HT-29 (cell line): ENCODE measurements around the gene PRKRA. TPM values are rescaled to one million over a fixed set of nuclear protein-coding genes. Genes with fewer than 3 reads are reported as not detected.
"Not testable (repeated sequence)": the region's sequence is repeated elsewhere in the genome, so short reads cannot be mapped to it uniquely, and the experiment has no call there.

Experiments used
- DNase-seq: peaks from one replicate; pipeline ENCODE4 v3.0.0-alpha.2; 2015; ENCODE audit warnings: low spot score
- total RNA-seq: library from RNA; depleted of rRNA; stranded (reverse); fragments of >200 nt; shearing (Covaris generic); gene quantifications from 2 replicates; pipeline ENCODE4 v1.2.3, GENCODE V29; 2014

PRKRA gene
- total RNA-seq, 1 experiment from 2014 or later: 53.5 TPM

GRCh38 chr2:178469219-178469849 is 18.4 kb upstream of the PRKRA start:
- no peak for DNase-seq

DNA sequence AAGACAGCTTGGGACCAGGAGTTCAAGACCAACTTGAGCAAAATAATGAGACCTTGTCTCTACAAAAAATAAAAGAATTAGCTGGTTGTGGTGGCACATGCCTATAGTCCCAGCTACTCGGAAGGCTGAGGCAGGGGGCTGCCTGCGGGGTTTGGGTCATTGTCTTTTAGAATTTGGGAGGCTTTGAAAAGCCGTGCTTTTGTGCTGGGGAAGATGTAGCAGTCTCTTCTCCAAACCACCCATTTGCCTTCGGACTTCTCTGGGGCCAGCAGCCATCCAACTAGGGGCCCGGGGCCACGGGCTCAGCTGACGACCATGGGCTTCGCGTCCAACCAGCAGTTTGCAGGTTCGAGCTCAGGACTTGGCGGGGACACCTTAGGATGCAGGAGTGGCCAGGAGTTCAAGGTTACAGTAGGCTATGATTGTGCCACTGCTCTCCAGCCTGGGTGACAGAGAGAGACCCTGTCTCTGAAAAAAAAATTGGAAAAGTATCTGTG is 6.5 kb upstream of the PRKRA start:
- DNase-seq: no peak

- no peak for DNase-seq
Observed at GRCh38 chr2:178455947-178456346, 5.0 kb upstream of the PRKRA start.

- no peak for DNase-seq
Observed at GRCh38 chr2:178452870-178453269, 1.9 kb upstream of the PRKRA start.

- DNase-seq: no peak
Observed at GRCh38 chr2:178452334-178452733, 1.4 kb upstream of the PRKRA start.

DNA sequence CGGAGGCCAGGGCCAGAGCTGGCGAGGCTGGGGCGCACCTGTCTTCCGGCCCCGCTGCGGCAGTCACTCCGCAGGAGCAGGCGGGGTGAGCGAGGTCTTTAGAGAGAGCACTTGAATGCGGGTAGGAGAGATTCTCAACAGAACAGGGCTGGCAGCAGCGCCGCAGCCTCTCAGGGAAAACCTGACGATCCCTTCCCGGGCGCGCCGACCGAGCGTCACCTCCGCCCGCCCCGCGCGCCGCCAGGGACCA is 526 bp downstream of the PRKRA start:
- DNase-seq: no peak

- DNase-seq: peak; percentile 74
Observed at GRCh38 chr2:178449700-178450523, 1.1 kb downstream of the PRKRA start.

DNA sequence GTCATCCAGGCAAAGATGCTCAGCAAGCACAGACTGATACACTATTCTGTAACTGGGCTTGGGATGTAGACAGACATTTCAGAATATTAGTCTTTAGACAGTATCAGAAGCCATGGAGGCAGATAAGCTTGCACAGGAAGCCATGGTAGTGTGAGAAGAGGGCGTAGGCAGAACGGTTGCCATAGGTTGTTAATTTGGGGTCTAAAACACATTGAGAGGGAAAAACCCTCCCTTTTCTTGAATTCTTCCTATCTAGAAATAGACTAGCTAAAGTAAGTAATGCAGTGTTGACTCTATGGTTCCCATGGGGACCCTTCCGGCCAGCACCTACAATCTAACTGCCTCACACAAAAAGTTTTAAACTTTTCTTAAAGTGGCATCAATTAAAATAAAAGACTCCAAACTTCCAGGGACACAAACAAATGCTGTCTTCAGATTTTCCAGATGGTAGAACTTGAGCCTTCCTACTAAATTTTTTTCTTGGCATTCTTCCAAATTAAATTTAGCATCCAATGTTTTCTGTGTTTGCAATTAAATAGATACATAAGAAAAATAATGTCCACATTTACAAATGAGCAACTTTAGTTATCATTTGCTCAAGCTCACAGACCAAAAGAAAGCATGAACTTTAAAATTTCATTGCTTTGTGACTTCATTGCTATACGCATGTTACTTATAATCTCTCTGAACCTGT is 1.9 kb downstream of the PRKRA start:
- no peak for DNase-seq

- DNase-seq: no peak
Observed at GRCh38 chr2:178441426-178441825, 9.5 kb downstream of the PRKRA start.

DNA sequence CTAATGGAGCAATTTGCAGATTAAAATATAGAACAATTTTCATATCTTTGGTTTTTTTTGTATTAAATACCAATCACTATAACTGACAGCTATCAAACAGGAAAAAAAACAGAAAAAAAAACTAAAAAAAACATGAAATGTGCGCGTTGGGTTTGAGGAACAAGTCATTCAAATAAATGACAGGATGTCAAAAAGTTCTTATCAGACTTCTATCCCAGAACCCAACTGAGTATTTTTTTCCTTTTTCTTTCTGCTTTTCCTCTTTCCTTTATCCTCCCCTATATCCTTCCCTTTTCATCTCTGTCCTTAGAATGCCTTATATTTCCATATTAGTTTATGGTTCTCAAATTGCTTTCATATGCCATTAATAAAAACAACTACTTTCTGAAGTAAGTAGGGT is 14.3 kb downstream of the PRKRA start:
- no peak for DNase-seq

- no peak for DNase-seq
Observed at GRCh38 chr2:178429336-178429735, 21.6 kb downstream of the PRKRA start.

DNA sequence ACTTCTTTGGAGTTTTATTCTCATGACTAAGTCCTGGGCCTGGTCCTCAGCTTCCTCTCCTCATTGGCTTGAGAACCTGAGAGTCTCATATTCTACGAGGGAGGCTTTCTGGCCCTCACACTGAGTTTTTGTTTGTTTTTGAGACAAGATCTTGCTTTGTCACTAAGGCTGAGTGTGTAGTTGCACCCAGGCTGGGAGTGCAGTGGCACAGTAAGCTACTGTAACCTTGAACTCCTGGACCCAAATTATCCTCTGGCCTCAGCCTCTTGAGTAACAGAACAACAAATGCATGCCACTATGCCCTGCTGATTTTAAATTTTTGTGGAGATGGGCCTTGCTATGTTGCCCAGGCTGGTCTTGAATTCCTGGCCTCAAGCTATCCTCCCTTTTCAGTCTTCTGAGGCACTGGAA is 22.6 kb downstream of the PRKRA start:
- DNase-seq: no peak

GRCh38 chr2:178427458-178427857 is 23.5 kb downstream of the PRKRA start:
- DNase-seq: no peak

- no peak for DNase-seq
Observed at GRCh38 chr2:178426388-178426787, 24.6 kb downstream of the PRKRA start.

GRCh38 chr2:178425255-178425827 is 25.6 kb downstream of the PRKRA start:
- no peak for DNase-seq

- not testable (repeated sequence) for DNase-seq
Observed at GRCh38 chr2:178423746-178424145, 27.2 kb downstream of the PRKRA start.

GRCh38 chr2:178422097-178422496 is 28.9 kb downstream of the PRKRA start:
- no peak for DNase-seq

DNA sequence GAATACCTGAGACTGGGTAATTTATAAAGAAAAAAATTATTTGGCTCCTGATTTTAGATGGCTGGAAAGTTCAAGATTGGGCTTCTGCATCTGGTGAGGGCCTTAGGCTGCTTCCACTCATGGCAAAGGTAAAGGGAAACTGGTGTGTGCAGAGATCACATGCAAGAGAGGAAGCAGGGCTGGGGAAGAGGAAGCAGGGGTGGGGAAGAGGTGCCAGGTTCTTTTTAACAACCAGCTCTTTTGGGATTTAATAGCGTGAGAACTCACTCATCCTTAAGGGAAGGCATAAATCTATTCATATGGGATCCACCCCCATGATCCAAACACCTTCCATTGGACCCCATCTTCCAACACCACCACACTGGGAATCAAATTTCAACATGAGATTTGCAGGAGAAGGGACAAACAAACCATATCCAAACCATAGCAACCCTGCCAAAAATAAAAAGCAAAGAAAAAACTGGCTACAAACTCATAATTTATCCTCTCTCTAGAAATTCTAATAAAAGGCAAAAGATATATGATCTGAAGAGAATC is 30.4 kb downstream of the PRKRA start:
- DNase-seq: no peak

DNA sequence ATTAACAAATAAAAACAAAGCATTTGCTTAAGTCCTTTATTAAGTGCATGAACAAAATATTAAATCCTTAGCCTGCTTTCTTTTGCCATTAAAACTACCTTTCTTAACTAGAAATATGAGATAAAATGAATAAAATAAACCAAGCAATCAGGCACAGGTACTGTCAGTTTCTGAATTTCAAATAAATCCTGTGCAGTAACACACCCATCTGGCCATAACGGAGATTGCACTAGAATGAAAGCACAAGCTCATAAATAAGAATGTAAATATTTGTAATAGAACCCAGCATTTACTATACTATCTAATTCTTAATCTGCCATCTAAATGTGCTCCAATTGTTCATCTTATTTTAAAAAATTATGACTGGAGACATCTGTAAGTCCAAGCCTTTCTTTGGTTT is 31.9 kb downstream of the PRKRA start:
- DNase-seq: peak; percentile 36

- DNase-seq: no peak
Observed at GRCh38 chr2:178418426-178418825, 32.5 kb downstream of the PRKRA start.

GRCh38 chr2:178417916-178418315 is 33.1 kb downstream of the PRKRA start:
- no peak for DNase-seq

DNA sequence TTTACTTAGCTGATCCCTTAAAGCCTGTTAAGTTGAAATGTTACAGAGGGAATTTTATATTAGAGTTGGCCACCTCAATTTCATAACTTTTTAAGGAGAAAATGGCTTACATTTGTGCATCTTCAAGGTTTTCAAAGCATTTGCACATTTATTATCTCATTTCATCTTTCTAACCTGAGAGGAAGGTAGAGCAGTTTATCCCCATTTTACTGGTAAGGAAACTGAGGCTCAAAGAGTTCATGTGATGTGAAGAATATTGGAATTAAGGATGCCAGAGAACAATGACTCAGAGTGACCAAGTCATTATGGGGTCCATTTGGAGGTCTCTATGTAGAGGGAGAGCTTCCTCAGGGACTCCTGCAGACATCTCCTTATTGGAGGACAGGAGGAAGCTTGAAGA is 35.0 kb downstream of the PRKRA start:
- DNase-seq: no peak
